ENCODE measurements around the gene GINS2.

GINS2 gene

GRCh38 chr16:85689950-85690320 is 1.2 kb upstream of the GINS2 start:
- DNase-seq (ENCODE audit: low read depth, low spot score), result no peak

GRCh38 chr16:85689285-85689949 is 663 bp upstream of the GINS2 start:
- DNase-seq (ENCODE audit: low read depth, low spot score), result no peak

- no peak for DNase-seq (ENCODE audit: low read depth, low spot score)
Measured at GRCh38 chr16:85687651-85688471, 893 bp downstream of the GINS2 start.

- DNase-seq (ENCODE audit: low read depth, low spot score), result no peak
Measured at GRCh38 chr16:85686912-85687591, 1.7 kb downstream of the GINS2 start.

- DNase-seq (ENCODE audit: low read depth, low spot score), result no peak
Measured at GRCh38 chr16:85685251-85685650, 3.5 kb downstream of the GINS2 start.

GRCh38 chr16:85683363-85683762 is 5.4 kb downstream of the GINS2 start:
- DNase-seq (ENCODE audit: low read depth, low spot score), result no peak

- no peak for DNase-seq (ENCODE audit: low read depth, low spot score)
Measured at GRCh38 chr16:85682516-85682915, 6.2 kb downstream of the GINS2 start.

- DNase-seq (ENCODE audit: low read depth, low spot score), result no peak
Measured at GRCh38 chr16:85681255-85681654, 7.5 kb downstream of the GINS2 start.

GRCh38 chr16:85680352-85680944 is 8.3 kb downstream of the GINS2 start:
- DNase-seq (ENCODE audit: low read depth, low spot score), result no peak

- DNase-seq (ENCODE audit: low read depth, low spot score), result no peak
Measured at GRCh38 chr16:85679870-85680269, 8.9 kb downstream of the GINS2 start.

GRCh38 chr16:85678821-85679220 is 9.9 kb downstream of the GINS2 start:
- no peak for DNase-seq (ENCODE audit: low read depth, low spot score)

GRCh38 chr16:85678016-85678415 is 10.7 kb downstream of the GINS2 start:
- DNase-seq (ENCODE audit: low read depth, low spot score), result no peak

GRCh38 chr16:85677383-85677967 is 11.3 kb downstream of the GINS2 start:
- DNase-seq (ENCODE audit: low read depth, low spot score), result no peak

GRCh38 chr16:85676466-85676865 is 12.3 kb downstream of the GINS2 start:
- no peak for DNase-seq (ENCODE audit: low read depth, low spot score)

- no peak for DNase-seq (ENCODE audit: low read depth, low spot score)
Measured at GRCh38 chr16:85675251-85675874, 13.4 kb downstream of the GINS2 start.

GRCh38 chr16:85674828-85675227 is 13.9 kb downstream of the GINS2 start:
- DNase-seq (ENCODE audit: low read depth, low spot score), result no peak

- DNase-seq (ENCODE audit: low read depth, low spot score), result no peak
Measured at GRCh38 chr16:85674418-85674755, 14.4 kb downstream of the GINS2 start.

GRCh38 chr16:85673529-85674417 is 15.0 kb downstream of the GINS2 start:
- DNase-seq (ENCODE audit: low read depth, low spot score), result no peak

GRCh38 chr16:85670840-85671239 is 17.9 kb downstream of the GINS2 start:
- no peak for DNase-seq (ENCODE audit: low read depth, low spot score)

GRCh38 chr16:85668676-85669424 is 19.9 kb downstream of the GINS2 start:
- no peak for DNase-seq (ENCODE audit: low read depth, low spot score)
